DOHH2 (cell line): ENCODE measurements around the gene FSIP2.

Experiments
- H3F3A ChIP-seq: fragments of 200-600 bp; sonication (generic), shearing (Covaris generic); 2 replicates; pipeline ENCODE4 v1.6.0; 2016; ENCODE audit warnings: antibody characterized with exemption, mild to moderate bottlenecking; ENCODE audit not compliant: control insufficient read depth, insufficient read depth
- H3K27ac ChIP-seq: fragments of 200-600 bp; sonication (generic); 2 replicates; pipeline ENCODE4 v1.5.1; 2014; ENCODE audit warnings: low read depth, mild to moderate bottlenecking, low read length, moderate library complexity
- H3K27me3 ChIP-seq: fragments of 200-600 bp; sonication (generic); 2 replicates; pipeline ENCODE4 v1.6.1; 2014; ENCODE audit warnings: mild to moderate bottlenecking, low read length, mixed read lengths; ENCODE audit not compliant: control insufficient read depth
- H3K36me3 ChIP-seq: fragments of 200-600 bp; sonication (generic); 2 replicates; pipeline ENCODE4 v1.6.1; 2014; ENCODE audit warnings: mild to moderate bottlenecking, low read length, moderate library complexity, mixed read lengths; ENCODE audit not compliant: control insufficient read depth
- H3K4me1 ChIP-seq: fragments of 200-600 bp; sonication (generic); 2 replicates; pipeline ENCODE4 v1.6.1; 2014; ENCODE audit warnings: mild to moderate bottlenecking, low read length, mixed read lengths; ENCODE audit not compliant: control insufficient read depth
- H3K4me2 ChIP-seq: fragments of 200-600 bp; sonication (generic); 2 replicates; pipeline ENCODE4 v1.6.0; 2014; ENCODE audit warnings: mild to moderate bottlenecking, low read length, moderate library complexity
- H3K4me3 ChIP-seq: fragments of 200-600 bp; sonication (generic); 2 replicates; pipeline ENCODE4 v1.5.1; 2014; ENCODE audit warnings: mild to moderate bottlenecking, low read length, mixed read lengths
- H3K79me2 ChIP-seq: fragments of 200-600 bp; sonication (generic); 2 replicates; pipeline ENCODE4 v1.6.1; 2014; ENCODE audit warnings: mild to moderate bottlenecking, low read length, mixed read lengths; ENCODE audit not compliant: control insufficient read depth
- H3K9me2 ChIP-seq: fragments of 200-600 bp; sonication (generic); replicated peaks from 2 replicates; pipeline ENCODE4 v1.6.1; 2014; ENCODE audit warnings: mild to moderate bottlenecking, low read length, mixed read lengths; ENCODE audit not compliant: control insufficient read depth
- H3K9me3 ChIP-seq: fragments of 200-600 bp; sonication (generic); 2 replicates; pipeline ENCODE4 v1.6.1; 2014; ENCODE audit warnings: antibody characterized with exemption, low read length, mixed read lengths; ENCODE audit not compliant: control insufficient read depth, insufficient read depth
- H4K20me1 ChIP-seq: fragments of 200-600 bp; sonication (generic); 2 replicates; pipeline ENCODE4 v1.6.0; 2014; ENCODE audit warnings: low read depth, mild to moderate bottlenecking, antibody characterized with exemption, low read length, moderate library complexity; ENCODE audit not compliant: control insufficient read depth, insufficient read depth
- EZH2phosphoT487 ChIP-seq: fragments of 200-600 bp; sonication (generic); IDR thresholded peaks from 2 replicates; pipeline ENCODE4 v1.6.1; 2017; ENCODE audit warnings: borderline replicate concordance, mild to moderate bottlenecking, antibody characterized with exemption, low read length, moderate library complexity, mixed read lengths
- TF ChIP-seq, protein P1 (sequence below): fragments of 200-600 bp; sonication (generic); IDR thresholded peaks from one replicate; pipeline ENCODE4 v1.5.1; 2014; ENCODE audit warnings: antibody characterized with exemption, mild to moderate bottlenecking, low read depth, low read length; ENCODE audit not compliant: poor library complexity, severe bottlenecking

The FSIP2 gene

DNA sequence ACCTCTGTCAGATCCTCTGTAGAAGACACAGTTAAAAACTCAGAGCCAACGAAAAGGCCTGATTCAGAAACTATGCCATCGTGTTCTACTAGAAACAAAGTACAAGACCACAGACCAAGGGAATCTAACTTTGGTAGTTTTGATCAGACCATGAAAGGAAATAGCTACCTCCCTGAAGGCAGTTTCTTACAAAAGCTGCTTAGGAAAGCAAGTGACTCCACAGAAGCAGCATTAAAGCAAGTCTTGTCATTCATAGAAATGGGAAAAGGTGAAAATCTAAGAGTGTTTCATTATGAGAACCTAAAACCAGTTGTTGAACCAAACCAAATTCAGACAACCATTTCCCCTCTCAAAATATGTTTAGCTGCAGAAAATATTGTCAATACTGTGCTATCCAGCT lies 58.2 kb downstream of the FSIP2 start:
- no peaks in the 10 kb centered on the region for H4K20me1 ChIP-seq
- H3K36me3 ChIP-seq: no peaks in the 10 kb centered on the region
- H3K27ac ChIP-seq: no peak overlapping the region
- TF ChIP-seq, protein P1, sequence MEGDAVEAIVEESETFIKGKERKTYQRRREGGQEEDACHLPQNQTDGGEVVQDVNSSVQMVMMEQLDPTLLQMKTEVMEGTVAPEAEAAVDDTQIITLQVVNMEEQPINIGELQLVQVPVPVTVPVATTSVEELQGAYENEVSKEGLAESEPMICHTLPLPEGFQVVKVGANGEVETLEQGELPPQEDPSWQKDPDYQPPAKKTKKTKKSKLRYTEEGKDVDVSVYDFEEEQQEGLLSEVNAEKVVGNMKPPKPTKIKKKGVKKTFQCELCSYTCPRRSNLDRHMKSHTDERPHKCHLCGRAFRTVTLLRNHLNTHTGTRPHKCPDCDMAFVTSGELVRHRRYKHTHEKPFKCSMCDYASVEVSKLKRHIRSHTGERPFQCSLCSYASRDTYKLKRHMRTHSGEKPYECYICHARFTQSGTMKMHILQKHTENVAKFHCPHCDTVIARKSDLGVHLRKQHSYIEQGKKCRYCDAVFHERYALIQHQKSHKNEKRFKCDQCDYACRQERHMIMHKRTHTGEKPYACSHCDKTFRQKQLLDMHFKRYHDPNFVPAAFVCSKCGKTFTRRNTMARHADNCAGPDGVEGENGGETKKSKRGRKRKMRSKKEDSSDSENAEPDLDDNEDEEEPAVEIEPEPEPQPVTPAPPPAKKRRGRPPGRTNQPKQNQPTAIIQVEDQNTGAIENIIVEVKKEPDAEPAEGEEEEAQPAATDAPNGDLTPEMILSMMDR: no peak
- no peak for TF ChIP-seq EZH2phosphoT487
- no peaks in the 10 kb centered on the region for H3K27me3 ChIP-seq
- no peak overlapping the region for H3K4me2 ChIP-seq
- no peaks in the 10 kb centered on the region for H3K79me2 ChIP-seq
- H3F3A ChIP-seq: no peaks in the 10 kb centered on the region
- H3K9me3 ChIP-seq: no peaks in the 10 kb centered on the region
- no peaks in the 10 kb centered on the region for H3K4me1 ChIP-seq
- H3K9me2 ChIP-seq: no peaks in the 10 kb centered on the region
- no peak overlapping the region for H3K4me3 ChIP-seq

DNA sequence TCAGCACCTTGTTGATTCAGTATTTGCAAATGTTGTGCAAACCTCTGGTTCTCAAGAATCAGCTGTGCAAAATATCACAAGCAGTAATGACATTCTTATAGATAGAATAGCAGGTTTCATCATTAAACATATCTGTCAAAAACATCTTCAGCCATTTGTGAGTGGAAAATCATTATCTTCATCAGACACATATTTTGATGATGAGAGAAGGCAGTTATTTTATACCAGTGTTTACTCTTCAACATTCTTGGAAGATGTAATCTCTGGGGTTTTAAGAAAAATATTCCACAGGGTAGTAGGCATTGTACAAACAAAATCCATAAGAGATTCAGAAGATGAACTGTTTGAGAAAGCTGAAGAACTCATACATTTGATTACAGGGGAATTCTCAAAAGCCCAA lies 64.3 kb downstream of the FSIP2 start:
- Histone ChIP-seq H3K4me3 (no peak overlapping the region), H3F3A (no peaks in the 10 kb centered on the region), H3K27ac (no peak overlapping the region), H3K36me3 (no peaks in the 10 kb centered on the region), H3K27me3 (no peaks in the 10 kb centered on the region), H4K20me1 (no peaks in the 10 kb centered on the region), H3K79me2 (no peaks in the 10 kb centered on the region), H3K9me3 (no peaks in the 10 kb centered on the region), H3K9me2 (no peaks in the 10 kb centered on the region), H3K4me2 (no peak overlapping the region), H3K4me1 (no peaks in the 10 kb centered on the region)
- TF ChIP-seq EZH2phosphoT487: no peak
- TF ChIP-seq, protein P1: no peak

DNA sequence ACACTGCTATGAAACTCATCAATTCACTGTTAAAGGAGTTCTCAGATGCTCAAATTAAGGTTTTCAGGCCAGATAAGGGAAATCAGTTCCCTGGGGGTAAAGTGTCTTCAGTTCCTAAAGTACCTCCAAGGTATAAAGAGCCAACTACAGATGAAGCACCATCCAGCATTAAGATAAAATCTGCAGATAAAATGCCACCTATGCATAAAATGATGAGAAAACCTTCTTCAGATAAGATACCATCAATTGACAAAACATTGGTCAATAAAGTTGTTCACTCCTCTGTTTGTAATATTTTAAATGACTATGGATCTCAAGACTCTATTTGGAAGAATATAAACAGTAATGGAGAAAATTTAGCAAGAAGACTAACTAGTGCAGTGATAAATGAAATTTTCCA lies 68.2 kb downstream of the FSIP2 start:
- Histone ChIP-seq H3K27ac (no peak overlapping the region), H4K20me1 (no peaks in the 10 kb centered on the region), H3K79me2 (no peaks in the 10 kb centered on the region)

More for the DNA sequence above, 68.2 kb downstream of the FSIP2 start:
- Histone ChIP-seq H3K4me3 (no peak overlapping the region), H3K9me3 (no peaks in the 10 kb centered on the region), H3K36me3 (no peaks in the 10 kb centered on the region), H3K9me2 (no peaks in the 10 kb centered on the region), H3F3A (no peaks in the 10 kb centered on the region), H3K27me3 (no peaks in the 10 kb centered on the region), H3K4me2 (no peak overlapping the region), H3K4me1 (no peaks in the 10 kb centered on the region)
- TF ChIP-seq, protein P1: no peak
- no peak for TF ChIP-seq EZH2phosphoT487
